ENCODE results near the gene CTXN2. TPM values are rescaled to one million over a fixed set of nuclear protein-coding genes. Genes with fewer than 3 reads are reported as not detected.

CTXN2 gene
- total RNA-seq, 1 experiment from 2014 or later = 0.07 TPM

GRCh38 chr15:48177383-48177765 lies 14.1 kb upstream of the CTXN2 start (continued):
- no peak for TF ChIP-seq GTF2I (CRISPR knock-in tag; conservative IDR thresholded peaks at IDR 0.05)
- no peak for TF ChIP-seq FOXP4 (CRISPR knock-in tag; IDR thresholded peaks at IDR 0.05)
- no peak for TF ChIP-seq ATF2 (CRISPR knock-in tag; IDR thresholded peaks at IDR 0.05; ENCODE audit: borderline replicate concordance, low read depth)
- TF ChIP-seq CDX4 (CRISPR knock-in tag; IDR thresholded peaks at IDR 0.05; ENCODE audit: borderline replicate concordance) = no peak

- Mint-ChIP-seq H3K9me3 (no peaks in the 10 kb centered on the region), H3K36me3 (no peaks in the 10 kb centered on the region), H3K27me3 (ENCODE audit: low read depth) (no peaks in the 10 kb centered on the region), H3K27ac (peak within 1 kb of the TSS; percentile 97), H3K4me1 (peaks cover 62% of the 10 kb centered on the region), H3K4me3 (peak within 1 kb of the TSS; percentile 92)
- CTCF ChIA-PET = interaction anchor here (0.6 to 1.4 kb wide), 8 partner anchors 10 to 1555 kb away, joined by 3 to 5 read pairs (median 3); no protein-coding TSS in a partner anchor
- peak; percentile 90 for DNase-seq (ENCODE audit: low spot score)
- POLR2A ChIA-PET = interaction anchor here (0.5 to 0.8 kb wide), 2 partner anchors 13 to 32 kb away, joined by 4 read pairs; no protein-coding TSS in a partner anchor
- peak; percentile 94 for ATAC-seq
- TF ChIP-seq ZNF219 (CRISPR knock-in tag; IDR thresholded peaks at IDR 0.05; ENCODE audit: borderline replicate concordance) (peak; percentile 8; the same call in 1 of the 2 replicates), ETV6 (CRISPR knock-in tag; IDR thresholded peaks at IDR 0.05) (peak; percentile 65; the same call in 1 of the 2 replicates), ZNF532 (CRISPR knock-in tag; IDR thresholded peaks at IDR 0.05; ENCODE audit: borderline replicate concordance) (0 out of 2 replicates have a peak, but pooled peaks have one; percentile 23), E2F1 (CRISPR knock-in tag; IDR thresholded peaks at IDR 0.05) (no peak), TP53 (CRISPR knock-in tag; IDR thresholded peaks at IDR 0.05) (0 out of 2 replicates have a peak, but pooled peaks have one; percentile 55), FOXP4 (CRISPR knock-in tag; IDR thresholded peaks at IDR 0.05) (peak; percentile 81), FOXP1 (CRISPR knock-in tag; IDR thresholded peaks at IDR 0.05; ENCODE audit: borderline replicate concordance) (peak; percentile 78; the same call in 1 of the 2 replicates), CBFB (CRISPR knock-in tag; IDR thresholded peaks at IDR 0.05; ENCODE audit: low read depth) (0 out of 2 replicates have a peak, but pooled peaks have one; percentile 82), E2F5 (CRISPR knock-in tag; IDR thresholded peaks at IDR 0.05) (0 out of 2 replicates have a peak, but pooled peaks have one; percentile 62), CREB1 (CRISPR knock-in tag; IDR thresholded peaks at IDR 0.05) (0 out of 2 replicates have a peak, but pooled peaks have one; percentile 51), ELF4 (CRISPR knock-in tag; IDR thresholded peaks at IDR 0.05; ENCODE audit: low read depth) (peak; percentile 61; the same call in 1 of the 2 replicates), ZMAT4 (CRISPR knock-in tag; IDR thresholded peaks at IDR 0.05) (no peak), NR2C2 (CRISPR knock-in tag; IDR thresholded peaks at IDR 0.05) (no peak), MYBL2 (CRISPR knock-in tag; IDR thresholded peaks at IDR 0.05) (peak; percentile 99)
Measured at GRCh38 chr15:48177766-48178647, 13.5 kb upstream of the CTXN2 start, which contains the start of gene MYEF2. TSS of gene MYEF2 (minus strand) at chr15:48178295. CDS start at chr15:48178237, 58 bp downstream.
